ENCODE results near the gene MGRN1. TPM values are rescaled to one million over a fixed set of nuclear protein-coding genes. Genes with fewer than 3 reads are reported as not detected.

The MGRN1 gene
- total RNA-seq, 3 donors from 2014 or later (not counting 1 experiment from before 2014, with no cell fraction given), result 102 to 106 (median 105) TPM

DNA sequence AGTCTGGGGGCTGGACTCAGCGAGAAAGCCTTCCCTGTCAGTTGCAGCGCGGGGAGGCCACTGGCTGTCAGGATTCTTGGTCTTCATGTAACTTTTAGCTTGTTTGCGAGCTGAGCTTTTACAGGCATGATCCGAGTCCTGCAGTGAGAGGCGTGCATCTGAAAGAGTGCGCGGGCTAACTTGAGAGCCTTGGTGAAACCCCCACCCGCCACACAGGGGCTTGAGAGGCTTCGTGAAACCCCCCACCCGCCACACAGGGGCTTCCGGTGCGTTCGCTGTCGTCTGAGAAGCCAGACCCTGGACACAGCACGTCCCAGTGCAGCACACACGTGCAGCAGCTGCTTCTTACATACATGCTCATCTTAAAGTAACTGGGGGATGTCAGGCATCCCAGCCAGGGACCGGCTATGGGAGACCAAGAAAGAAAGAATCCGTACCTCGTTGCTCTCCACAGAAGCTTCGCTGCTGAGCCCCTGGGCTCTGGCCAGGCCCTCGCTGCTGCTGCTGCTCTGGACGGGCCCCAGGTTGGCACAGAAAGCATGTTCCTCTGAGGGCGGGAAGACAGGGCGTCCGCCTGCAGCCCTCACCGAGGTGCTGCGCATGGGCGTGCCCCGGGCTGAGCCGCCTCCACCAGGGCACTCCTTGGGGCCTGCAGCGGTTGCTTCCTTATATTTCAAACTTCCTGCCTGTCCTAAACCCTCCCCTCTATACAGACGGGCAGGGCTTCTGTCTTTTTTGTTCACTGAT, 76.5 kb downstream of the MGRN1 start:
- H3K4me1 Mint-ChIP-seq, result peaks cover 0 to 4% of the 10 kb centered on the region in 2 donors
- TF ChIP-seq, protein P1, sequence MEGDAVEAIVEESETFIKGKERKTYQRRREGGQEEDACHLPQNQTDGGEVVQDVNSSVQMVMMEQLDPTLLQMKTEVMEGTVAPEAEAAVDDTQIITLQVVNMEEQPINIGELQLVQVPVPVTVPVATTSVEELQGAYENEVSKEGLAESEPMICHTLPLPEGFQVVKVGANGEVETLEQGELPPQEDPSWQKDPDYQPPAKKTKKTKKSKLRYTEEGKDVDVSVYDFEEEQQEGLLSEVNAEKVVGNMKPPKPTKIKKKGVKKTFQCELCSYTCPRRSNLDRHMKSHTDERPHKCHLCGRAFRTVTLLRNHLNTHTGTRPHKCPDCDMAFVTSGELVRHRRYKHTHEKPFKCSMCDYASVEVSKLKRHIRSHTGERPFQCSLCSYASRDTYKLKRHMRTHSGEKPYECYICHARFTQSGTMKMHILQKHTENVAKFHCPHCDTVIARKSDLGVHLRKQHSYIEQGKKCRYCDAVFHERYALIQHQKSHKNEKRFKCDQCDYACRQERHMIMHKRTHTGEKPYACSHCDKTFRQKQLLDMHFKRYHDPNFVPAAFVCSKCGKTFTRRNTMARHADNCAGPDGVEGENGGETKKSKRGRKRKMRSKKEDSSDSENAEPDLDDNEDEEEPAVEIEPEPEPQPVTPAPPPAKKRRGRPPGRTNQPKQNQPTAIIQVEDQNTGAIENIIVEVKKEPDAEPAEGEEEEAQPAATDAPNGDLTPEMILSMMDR (IDR thresholded peaks at IDR 0.05), result no peak
- no peak for ATAC-seq
- H3K9me3 Mint-ChIP-seq, result no peaks in the 10 kb centered on the region
- H3K4me3 Mint-ChIP-seq, result no peak overlapping the region
- H3K9me3 ChIP-seq (ENCODE audit: control insufficient read depth, insufficient read depth, low read length), result no peaks in the 10 kb centered on the region
- no peaks in the 10 kb centered on the region for H3K36me3 Mint-ChIP-seq
- H3K36me3 ChIP-seq (ENCODE audit: control insufficient read depth, insufficient read depth, low read length), result peaks cover 45% of the 10 kb centered on the region
- H3K4me3 ChIP-seq (ENCODE audit: low read length), result no peak overlapping the region
- H3K4me1 ChIP-seq (ENCODE audit: control insufficient read depth, insufficient read depth, low read length), result peaks cover 14% of the 10 kb centered on the region
- WGBS (ENCODE audit: insufficient coverage), result 94% methylated on average over 33 of the region's 33 CpGs
- H3K27ac Mint-ChIP-seq, result no peak overlapping the region
- DNase-seq, result peak in 1 of 2 donors; percentile 17
- intact Hi-C loops (cut with micrococcal nuclease), result no loop called here
- no peak overlapping the region for H3K27ac ChIP-seq (ENCODE audit: low read length)
- no peaks in the 10 kb centered on the region for H3K27me3 Mint-ChIP-seq (ENCODE audit: low read depth in 2 of 2)
- H3K27me3 ChIP-seq (ENCODE audit: control insufficient read depth, insufficient read depth, low read length), result no peaks in the 10 kb centered on the region

DNA sequence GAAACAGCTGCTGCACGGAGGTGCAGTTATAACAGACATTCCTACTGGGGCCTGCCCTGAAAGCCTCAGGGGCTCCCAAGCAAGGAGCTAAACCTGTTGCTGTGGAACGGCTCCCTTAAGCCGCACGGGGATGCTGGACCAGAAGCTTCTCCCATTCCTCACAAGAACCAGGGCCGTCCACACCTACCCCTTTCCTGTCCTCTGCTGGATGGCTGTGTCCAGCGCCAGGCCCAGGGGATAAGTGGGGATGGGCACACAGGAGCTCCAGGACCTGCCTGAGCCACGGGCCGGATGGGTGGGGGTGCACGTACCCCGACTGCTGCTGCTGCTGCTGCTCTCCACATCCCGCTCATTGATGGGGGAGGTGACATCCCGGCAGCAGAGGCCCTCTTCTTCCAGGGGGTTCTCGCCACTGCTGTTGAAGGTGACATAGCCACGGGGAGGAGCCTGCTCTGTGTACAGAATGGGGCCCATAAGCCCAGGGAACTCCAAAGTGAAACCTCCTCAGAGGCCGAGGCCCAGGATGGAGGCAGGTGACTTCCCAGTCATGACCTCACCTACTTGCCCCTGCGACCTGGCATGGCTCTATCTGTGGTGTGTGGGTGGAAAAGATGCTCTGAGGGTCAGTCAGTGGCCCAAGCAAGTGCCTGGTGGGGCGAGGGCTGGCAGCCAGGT, 77.3 kb downstream of the MGRN1 start:
- H3K9me3 ChIP-seq (ENCODE audit: control insufficient read depth, insufficient read depth, low read length), result no peaks in the 10 kb centered on the region
- no peak overlapping the region for H3K27ac ChIP-seq (ENCODE audit: low read length)
- TF ChIP-seq, protein P1 (IDR thresholded peaks at IDR 0.05), result no peak
- no peaks in the 10 kb centered on the region for H3K27me3 Mint-ChIP-seq (ENCODE audit: low read depth in 2 of 2)
- 95% methylated on average over 17 of the region's 17 CpGs for WGBS (ENCODE audit: insufficient coverage)
- no peak for DNase-seq
- H3K4me3 ChIP-seq (ENCODE audit: low read length), result no peak overlapping the region
- no peak overlapping the region for H3K4me3 Mint-ChIP-seq
- no peak overlapping the region for H3K27ac Mint-ChIP-seq
- H3K4me1 ChIP-seq (ENCODE audit: control insufficient read depth, insufficient read depth, low read length), result peaks cover 14% of the 10 kb centered on the region
- peaks cover 0 to 4% of the 10 kb centered on the region in 2 donors for H3K4me1 Mint-ChIP-seq
- no peaks in the 10 kb centered on the region for H3K9me3 Mint-ChIP-seq
- no peak for ATAC-seq
- peaks cover 41% of the 10 kb centered on the region for H3K36me3 ChIP-seq (ENCODE audit: control insufficient read depth, insufficient read depth, low read length)
- no peaks in the 10 kb centered on the region for H3K27me3 ChIP-seq (ENCODE audit: control insufficient read depth, insufficient read depth, low read length)
- H3K36me3 Mint-ChIP-seq, result peaks cover 4% of the 10 kb centered on the region
- intact Hi-C loops (cut with micrococcal nuclease), result no loop called here

DNA sequence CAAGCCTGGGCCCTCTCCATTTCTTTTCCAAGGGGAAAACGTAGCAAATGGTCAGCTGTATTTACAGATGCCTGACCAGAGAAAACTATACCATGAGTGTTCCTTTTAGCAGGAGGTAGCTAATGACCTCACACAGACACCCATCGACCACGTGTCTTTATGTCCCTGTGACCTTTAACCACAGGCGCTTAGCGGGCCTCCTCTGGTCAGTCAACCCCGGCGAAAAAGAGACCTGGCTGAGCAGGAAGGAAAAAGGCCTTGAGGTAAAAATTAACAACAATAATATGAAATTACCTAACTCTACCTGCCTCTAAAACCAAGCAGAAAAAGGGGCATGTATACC, 77.8 kb downstream of the MGRN1 start:
- peaks cover 0 to 4% of the 10 kb centered on the region in 2 donors for H3K4me1 Mint-ChIP-seq
- WGBS (ENCODE audit: insufficient coverage), result 66% methylated on average over 7 of the region's 7 CpGs
- H3K9me3 Mint-ChIP-seq, result no peaks in the 10 kb centered on the region
- no peak overlapping the region for H3K4me3 Mint-ChIP-seq
- no peak overlapping the region for H3K27ac Mint-ChIP-seq
- no peaks in the 10 kb centered on the region for H3K9me3 ChIP-seq (ENCODE audit: control insufficient read depth, insufficient read depth, low read length)
- H3K4me3 ChIP-seq (ENCODE audit: low read length), result no peak overlapping the region
- intact Hi-C loops (cut with micrococcal nuclease), result no loop called here
- peaks cover 38% of the 10 kb centered on the region for H3K36me3 ChIP-seq (ENCODE audit: control insufficient read depth, insufficient read depth, low read length)
- no peak for DNase-seq
- H3K36me3 Mint-ChIP-seq, result peaks cover 7% of the 10 kb centered on the region
- peaks cover 14% of the 10 kb centered on the region for H3K4me1 ChIP-seq (ENCODE audit: control insufficient read depth, insufficient read depth, low read length)
- H3K27me3 Mint-ChIP-seq (ENCODE audit: low read depth in 2 of 2), result no peaks in the 10 kb centered on the region
- TF ChIP-seq, protein P1 (IDR thresholded peaks at IDR 0.05), result no peak
- no peak overlapping the region for H3K27ac ChIP-seq (ENCODE audit: low read length)
- H3K27me3 ChIP-seq (ENCODE audit: control insufficient read depth, insufficient read depth, low read length), result no peaks in the 10 kb centered on the region
- no peak for ATAC-seq
